ENCODE results near the gene ACTL7A.
"Not testable (repeated sequence)": the region's sequence is repeated elsewhere in the genome, so short reads cannot be mapped to it uniquely, and the experiment has no call there.

The ACTL7A gene

GRCh38 chr9:108848296-108848695 is 13.8 kb upstream of the ACTL7A start:
- DNase-seq (ENCODE audit: low spot score) = not testable (repeated sequence)

- DNase-seq (ENCODE audit: low spot score) = no peak
Measured at GRCh38 chr9:108850293-108850897, 11.7 kb upstream of the ACTL7A start.

GRCh38 chr9:108851138-108851537 is 10.9 kb upstream of the ACTL7A start:
- DNase-seq (ENCODE audit: low spot score) = no peak

- no peak for DNase-seq (ENCODE audit: low spot score)
Measured at GRCh38 chr9:108852079-108852478, 10.0 kb upstream of the ACTL7A start.

GRCh38 chr9:108854094-108854493 is 8.0 kb upstream of the ACTL7A start:
- DNase-seq (ENCODE audit: low spot score) = no peak

GRCh38 chr9:108854641-108855528 is 7.2 kb upstream of the ACTL7A start:
- no peak for DNase-seq (ENCODE audit: low spot score)

- no peak for DNase-seq (ENCODE audit: low spot score)
Measured at GRCh38 chr9:108855529-108855886, 6.6 kb upstream of the ACTL7A start.

- no peak for DNase-seq (ENCODE audit: low spot score)
Measured at GRCh38 chr9:108855888-108856287, 6.2 kb upstream of the ACTL7A start, which contains the start of gene ACTL7B. Gene ACTL7B (minus strand): TSS chr9:108855986. CDS start chr9:108855930, 56 bp downstream.

GRCh38 chr9:108857572-108857971 is 4.5 kb upstream of the ACTL7A start:
- DNase-seq (ENCODE audit: low spot score) = no peak

GRCh38 chr9:108859459-108860114 is 2.5 kb upstream of the ACTL7A start:
- no peak for DNase-seq (ENCODE audit: low spot score)

- DNase-seq (ENCODE audit: low spot score) = no peak
Measured at GRCh38 chr9:108860354-108860753, 1.7 kb upstream of the ACTL7A start.

- DNase-seq (ENCODE audit: low spot score) = no peak
Measured at GRCh38 chr9:108860764-108861163, 1.3 kb upstream of the ACTL7A start.

- DNase-seq (ENCODE audit: low spot score) = no peak
Measured at GRCh38 chr9:108861464-108861863, 602 bp upstream of the ACTL7A start.

GRCh38 chr9:108863891-108864290 is 1.8 kb downstream of the ACTL7A start:
- no peak for DNase-seq (ENCODE audit: low spot score)

GRCh38 chr9:108864446-108864845 is 2.4 kb downstream of the ACTL7A start:
- no peak for DNase-seq (ENCODE audit: low spot score)

GRCh38 chr9:108865037-108865436 is 3.0 kb downstream of the ACTL7A start:
- DNase-seq (ENCODE audit: low spot score) = no peak

- no peak for DNase-seq (ENCODE audit: low spot score)
Measured at GRCh38 chr9:108866001-108866420, 3.9 kb downstream of the ACTL7A start.

- no peak for DNase-seq (ENCODE audit: low spot score)
Measured at GRCh38 chr9:108867116-108867515, 5.0 kb downstream of the ACTL7A start.

GRCh38 chr9:108867829-108868228 is 5.8 kb downstream of the ACTL7A start:
- no peak for DNase-seq (ENCODE audit: low spot score)

GRCh38 chr9:108869092-108869725 is 7.1 kb downstream of the ACTL7A start:
- DNase-seq (ENCODE audit: low spot score) = no peak

GRCh38 chr9:108874058-108874788 is 12.2 kb downstream of the ACTL7A start:
- no peak for DNase-seq (ENCODE audit: low spot score)

All from SK-N-DZ (cell line).